HG02571 (cell line): ENCODE data around the gene FAM131C.

ENCODE experiments used
- ATAC-seq: cut with Tn5 transposase; IDR thresholded peaks from one replicate; pipeline ENCODE4 v1.9.1; 2021; ENCODE audit warnings: mild to moderate bottlenecking, moderate library complexity; ENCODE audit not compliant: unreplicated experiment

Gene FAM131C

GRCh38 chr1:16073490-16074119 lies at the start of gene FAM131C:
Gene FAM131C, minus strand, starts transcription at chr1:16073651. Its CDS starts 209 bp downstream, at chr1:16073442.
- ATAC-seq, result no peak

- ATAC-seq, result no peak
Observed at GRCh38 chr1:16122916-16123315, 49.5 kb upstream of the FAM131C start.

GRCh38 chr1:16122350-16122881 lies 49.0 kb upstream of the FAM131C start:
- ATAC-seq, result no peak

- ATAC-seq, result no peak
Observed at GRCh38 chr1:16120940-16121410, 47.5 kb upstream of the FAM131C start.

GRCh38 chr1:16120407-16120806 lies 47.0 kb upstream of the FAM131C start:
- ATAC-seq, result no peak

- ATAC-seq, result no peak
Observed at GRCh38 chr1:16119926-16120325, 46.5 kb upstream of the FAM131C start.

- no peak for ATAC-seq
Observed at GRCh38 chr1:16119504-16119903, 46.1 kb upstream of the FAM131C start.

GRCh38 chr1:16118706-16119105 lies 45.3 kb upstream of the FAM131C start:
- no peak for ATAC-seq

GRCh38 chr1:16117936-16118335 lies 44.5 kb upstream of the FAM131C start:
- no peak for ATAC-seq

- ATAC-seq, result no peak
Observed at GRCh38 chr1:16117369-16117768, 43.9 kb upstream of the FAM131C start.

- ATAC-seq, result no peak
Observed at GRCh38 chr1:16116625-16117024, 43.2 kb upstream of the FAM131C start.

- no peak for ATAC-seq
Observed at GRCh38 chr1:16116002-16116401, 42.6 kb upstream of the FAM131C start.

GRCh38 chr1:16115468-16115983 lies 42.1 kb upstream of the FAM131C start:
- no peak for ATAC-seq

- no peak for ATAC-seq
Observed at GRCh38 chr1:16114527-16115467, 41.3 kb upstream of the FAM131C start.

GRCh38 chr1:16112596-16113555 lies 39.4 kb upstream of the FAM131C start:
- no peak for ATAC-seq

- no peak for ATAC-seq
Observed at GRCh38 chr1:16111771-16112595, 38.5 kb upstream of the FAM131C start.

- ATAC-seq, result no peak
Observed at GRCh38 chr1:16110884-16111283, 37.4 kb upstream of the FAM131C start.

- ATAC-seq, result no peak
Observed at GRCh38 chr1:16110456-16110855, 37.0 kb upstream of the FAM131C start.

GRCh38 chr1:16109571-16109970 lies 36.1 kb upstream of the FAM131C start:
- ATAC-seq, result no peak
